AG10803 (cell line): ENCODE results near the gene CFAP74.
"Not testable (repeated sequence)": the region's sequence is repeated elsewhere in the genome, so short reads cannot be mapped to it uniquely, and the experiment has no call there.

Experiments used
- DNase-seq: peaks from one replicate; pipeline ENCODE4 v3.0.0; 2010; ENCODE audit warnings: low read depth
- H3K4me3 ChIP-seq: 2 replicates; pipeline ENCODE4 v1.5.1; 2011; ENCODE audit warnings: mild to moderate bottlenecking, low read length, control low read depth
- TF ChIP-seq, protein P1 (sequence below): conservative IDR thresholded peaks from 2 replicates; pipeline ENCODE4 v1.5.1; 2011; ENCODE audit warnings: mild to moderate bottlenecking, low read length, control low read depth, inconsistent platforms

CFAP74 gene

DNA sequence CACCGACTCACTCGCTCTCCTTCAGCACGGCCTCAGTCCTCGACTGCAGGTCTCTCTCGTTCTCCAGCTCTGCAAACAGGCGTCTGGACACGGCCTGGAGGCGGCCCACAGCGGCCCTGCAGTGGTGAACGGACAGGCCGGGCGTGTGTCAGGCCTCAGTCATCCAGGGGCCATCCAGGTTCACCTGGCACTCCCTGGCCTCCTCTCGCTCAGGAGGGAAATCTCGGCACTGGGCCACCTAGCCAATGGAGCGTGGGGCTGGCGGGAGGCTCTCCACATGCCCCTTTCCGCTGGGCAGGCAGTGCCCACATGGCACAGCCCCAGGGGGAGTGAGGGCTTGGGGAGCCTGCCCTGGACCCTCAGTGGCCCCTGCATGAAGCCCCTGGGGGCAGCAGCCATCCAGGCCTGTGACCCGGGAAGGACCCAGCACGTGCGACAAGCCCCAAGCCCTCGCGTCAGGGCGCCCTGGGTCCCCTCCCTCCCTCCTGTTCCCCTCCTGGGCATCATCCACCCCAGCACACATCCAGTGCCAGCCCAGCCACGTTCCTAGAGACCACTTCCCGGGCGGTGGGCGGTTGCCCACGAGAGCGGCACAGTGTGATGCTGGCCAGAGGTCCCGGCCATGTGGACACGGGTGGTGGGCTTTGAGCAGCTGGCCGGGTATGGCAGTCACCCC lies 18.1 kb downstream of the CFAP74 start:
- no peak for DNase-seq
- no peak overlapping the region for H3K4me3 ChIP-seq
- TF ChIP-seq, protein P1, sequence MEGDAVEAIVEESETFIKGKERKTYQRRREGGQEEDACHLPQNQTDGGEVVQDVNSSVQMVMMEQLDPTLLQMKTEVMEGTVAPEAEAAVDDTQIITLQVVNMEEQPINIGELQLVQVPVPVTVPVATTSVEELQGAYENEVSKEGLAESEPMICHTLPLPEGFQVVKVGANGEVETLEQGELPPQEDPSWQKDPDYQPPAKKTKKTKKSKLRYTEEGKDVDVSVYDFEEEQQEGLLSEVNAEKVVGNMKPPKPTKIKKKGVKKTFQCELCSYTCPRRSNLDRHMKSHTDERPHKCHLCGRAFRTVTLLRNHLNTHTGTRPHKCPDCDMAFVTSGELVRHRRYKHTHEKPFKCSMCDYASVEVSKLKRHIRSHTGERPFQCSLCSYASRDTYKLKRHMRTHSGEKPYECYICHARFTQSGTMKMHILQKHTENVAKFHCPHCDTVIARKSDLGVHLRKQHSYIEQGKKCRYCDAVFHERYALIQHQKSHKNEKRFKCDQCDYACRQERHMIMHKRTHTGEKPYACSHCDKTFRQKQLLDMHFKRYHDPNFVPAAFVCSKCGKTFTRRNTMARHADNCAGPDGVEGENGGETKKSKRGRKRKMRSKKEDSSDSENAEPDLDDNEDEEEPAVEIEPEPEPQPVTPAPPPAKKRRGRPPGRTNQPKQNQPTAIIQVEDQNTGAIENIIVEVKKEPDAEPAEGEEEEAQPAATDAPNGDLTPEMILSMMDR = no peak

DNA sequence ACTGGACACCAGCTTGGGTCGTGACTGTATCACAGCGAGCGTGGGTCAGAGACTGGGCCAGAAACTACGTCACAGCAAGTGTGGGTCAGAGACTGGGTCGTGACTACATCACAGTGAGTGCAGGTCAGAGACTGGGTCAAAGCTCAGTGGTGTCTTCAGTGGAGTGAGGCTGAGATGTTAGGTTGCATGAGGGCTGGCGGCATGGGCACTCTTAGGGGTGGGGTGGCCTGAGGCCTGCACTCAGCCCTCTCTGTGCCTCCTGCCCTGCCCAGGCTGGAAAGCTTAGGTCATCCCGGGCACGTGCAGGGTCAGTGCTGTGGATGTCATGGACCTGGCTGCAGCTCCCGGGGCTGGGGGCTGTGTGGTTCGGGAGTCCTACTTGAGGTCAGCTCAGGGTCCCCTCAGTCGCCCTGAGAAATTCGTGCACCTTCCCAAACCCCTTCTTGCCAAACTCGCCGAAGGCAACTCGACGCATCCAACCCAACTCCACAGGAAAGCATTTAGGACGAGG lies 19.0 kb downstream of the CFAP74 start:
- DNase-seq = no peak
- H3K4me3 ChIP-seq = no peak overlapping the region
- TF ChIP-seq, protein P1 = no peak

DNA sequence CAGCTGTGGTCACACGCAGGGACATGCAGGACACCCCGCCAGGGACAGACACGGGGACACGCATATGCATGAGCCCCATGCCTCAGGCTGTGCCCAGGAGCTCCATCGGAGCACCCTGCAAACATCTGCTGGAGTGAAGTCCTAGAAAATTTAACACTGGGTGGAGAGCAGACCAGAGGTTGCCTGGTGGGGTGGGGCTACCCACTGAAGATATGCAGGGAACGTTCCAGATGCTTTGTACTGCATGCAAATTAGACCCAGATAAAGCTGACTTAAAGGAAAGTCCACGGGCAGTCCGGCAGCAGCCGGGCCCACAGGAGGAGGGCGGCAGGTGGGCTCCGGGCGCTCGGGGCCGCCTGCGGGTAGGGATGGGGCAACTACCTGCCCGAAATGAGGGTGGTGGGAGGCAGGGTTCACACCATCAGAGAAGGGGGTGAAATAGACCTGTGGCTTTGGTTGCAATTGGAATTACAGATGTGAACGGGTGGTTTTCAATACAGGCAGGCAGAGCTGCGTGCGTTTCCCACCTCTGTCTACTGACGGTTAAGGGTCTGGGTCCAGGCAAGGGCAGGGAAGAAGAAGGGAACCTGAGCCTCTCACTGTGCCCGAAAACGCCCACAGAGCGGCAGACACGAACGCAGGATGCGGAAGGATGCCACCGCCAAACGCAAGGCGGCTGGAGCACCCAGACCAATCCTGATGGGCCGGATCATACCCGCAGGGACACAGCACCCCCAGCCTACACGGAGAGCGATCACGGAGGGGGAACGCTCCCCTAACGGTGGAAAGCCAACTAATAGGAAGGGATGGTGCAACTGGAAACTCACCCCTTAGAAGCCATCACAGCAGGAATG lies 21.0 kb downstream of the CFAP74 start:
- H3K4me3 ChIP-seq = no peak overlapping the region
- no peak for DNase-seq
- TF ChIP-seq, protein P1 = no peak

DNA sequence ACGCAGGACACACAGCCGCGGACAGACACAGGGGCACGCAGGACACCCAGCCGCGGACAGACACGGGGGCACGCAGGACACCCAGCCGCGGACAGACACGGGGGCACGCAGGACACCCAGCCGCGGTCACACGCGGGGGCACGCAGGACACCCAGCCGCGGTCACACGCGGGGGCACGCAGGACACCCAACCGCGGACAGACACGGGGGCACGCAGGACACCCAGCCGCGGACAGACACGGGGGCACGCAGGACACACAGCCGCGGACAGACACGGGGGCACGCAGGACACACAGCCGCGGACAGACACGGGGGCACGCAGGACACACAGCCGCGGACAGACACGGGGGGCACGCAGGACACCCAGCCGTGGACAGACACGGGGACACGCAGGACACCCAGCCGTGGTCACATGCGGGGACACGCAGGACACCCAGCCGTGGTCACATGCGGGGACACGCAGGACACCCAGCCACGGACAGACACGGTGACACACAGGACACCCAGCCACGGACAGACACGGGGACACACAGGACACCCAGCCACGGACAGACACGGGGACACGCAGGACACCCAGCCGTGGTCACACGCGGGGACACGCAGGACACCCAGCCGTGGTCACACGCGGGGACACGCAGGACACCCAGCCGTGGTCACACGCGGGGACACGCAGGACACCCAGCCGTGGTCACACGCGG lies 21.8 kb downstream of the CFAP74 start:
- not testable (repeated sequence) for DNase-seq, H3K4me3 ChIP-seq

DNA sequence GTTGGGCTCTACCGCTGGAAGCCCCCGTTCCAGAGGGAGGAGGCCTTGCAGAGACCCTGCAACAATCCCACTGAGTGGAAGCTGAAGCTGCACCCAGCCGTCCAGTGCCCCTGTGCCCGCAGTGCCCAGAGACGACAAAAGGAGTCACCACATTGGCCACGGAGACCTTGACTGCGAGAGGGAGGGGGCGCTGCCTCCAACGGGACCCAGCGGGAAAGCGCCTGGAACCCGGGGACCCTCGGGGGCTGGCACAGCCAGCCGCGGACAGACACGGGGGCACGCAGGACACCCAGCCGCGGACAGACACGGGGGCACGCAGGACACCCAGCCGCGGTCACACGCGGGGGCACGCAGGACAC lies 22.5 kb downstream of the CFAP74 start:
- DNase-seq = no peak
- TF ChIP-seq, protein P1 = no peak
- no peak overlapping the region for H3K4me3 ChIP-seq

DNA sequence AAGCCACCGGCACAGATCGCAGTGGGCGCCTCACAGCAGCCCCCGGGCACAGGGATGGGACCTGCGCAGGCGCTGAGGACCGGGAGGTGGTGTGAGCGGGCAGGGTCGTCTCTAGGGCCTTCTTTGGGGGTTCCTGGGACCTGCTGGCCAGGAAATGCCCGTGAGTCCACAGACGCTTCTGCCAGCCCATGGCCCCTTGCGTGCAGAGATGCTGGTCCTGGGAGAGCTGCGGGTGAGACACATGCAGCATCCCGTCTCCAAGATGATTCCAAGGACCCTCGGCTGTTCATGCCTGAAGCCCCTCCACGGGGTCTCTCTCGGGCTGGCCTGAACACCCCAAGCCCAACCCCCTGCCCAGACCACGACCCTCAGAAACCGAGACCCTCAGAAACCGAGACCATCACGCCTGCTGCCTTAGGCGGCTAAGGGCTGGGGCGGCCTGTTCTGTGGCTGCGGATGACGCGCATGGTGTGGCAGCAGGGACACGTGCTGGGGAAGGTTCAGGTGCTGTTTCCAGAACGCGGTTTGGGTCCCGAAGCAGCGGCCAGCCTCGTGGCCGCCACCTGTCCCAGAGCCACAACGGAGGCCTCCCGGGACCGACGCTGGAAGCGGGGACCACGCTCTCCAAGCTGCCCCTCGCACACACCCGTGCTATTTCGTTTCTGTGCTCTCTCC lies 23.0 kb downstream of the CFAP74 start:
- TF ChIP-seq, protein P1 = no peak
- no peak overlapping the region for H3K4me3 ChIP-seq
- no peak for DNase-seq
